ENCODE data around the gene JAKMIP3.

Gene JAKMIP3

DNA sequence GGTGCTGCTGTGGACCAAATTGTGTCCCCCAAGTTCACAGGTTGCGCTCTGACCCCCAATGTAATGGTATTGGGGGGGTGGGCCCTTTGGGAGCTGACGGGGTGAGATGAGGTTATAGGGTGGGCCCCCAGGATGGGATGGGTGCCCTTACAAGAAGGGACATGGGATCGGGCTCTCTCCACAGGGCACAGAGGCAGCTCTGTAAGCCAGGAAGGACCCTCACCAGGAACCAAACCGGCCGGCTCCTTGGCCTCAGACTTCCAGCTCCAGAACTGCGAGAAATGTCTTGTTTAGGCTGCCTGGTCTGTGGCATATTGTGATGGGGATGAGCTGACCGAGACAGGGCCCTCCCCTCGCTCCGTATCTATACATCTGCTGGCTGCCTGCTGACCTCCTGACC, 25.7 kb upstream of the JAKMIP3 start:
- TF ChIP-seq, protein P1, sequence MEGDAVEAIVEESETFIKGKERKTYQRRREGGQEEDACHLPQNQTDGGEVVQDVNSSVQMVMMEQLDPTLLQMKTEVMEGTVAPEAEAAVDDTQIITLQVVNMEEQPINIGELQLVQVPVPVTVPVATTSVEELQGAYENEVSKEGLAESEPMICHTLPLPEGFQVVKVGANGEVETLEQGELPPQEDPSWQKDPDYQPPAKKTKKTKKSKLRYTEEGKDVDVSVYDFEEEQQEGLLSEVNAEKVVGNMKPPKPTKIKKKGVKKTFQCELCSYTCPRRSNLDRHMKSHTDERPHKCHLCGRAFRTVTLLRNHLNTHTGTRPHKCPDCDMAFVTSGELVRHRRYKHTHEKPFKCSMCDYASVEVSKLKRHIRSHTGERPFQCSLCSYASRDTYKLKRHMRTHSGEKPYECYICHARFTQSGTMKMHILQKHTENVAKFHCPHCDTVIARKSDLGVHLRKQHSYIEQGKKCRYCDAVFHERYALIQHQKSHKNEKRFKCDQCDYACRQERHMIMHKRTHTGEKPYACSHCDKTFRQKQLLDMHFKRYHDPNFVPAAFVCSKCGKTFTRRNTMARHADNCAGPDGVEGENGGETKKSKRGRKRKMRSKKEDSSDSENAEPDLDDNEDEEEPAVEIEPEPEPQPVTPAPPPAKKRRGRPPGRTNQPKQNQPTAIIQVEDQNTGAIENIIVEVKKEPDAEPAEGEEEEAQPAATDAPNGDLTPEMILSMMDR (IDR thresholded peaks at IDR 0.05; ENCODE audit: borderline replicate concordance, control extremely low read depth, extremely low read depth, insufficient read depth, missing control alignments) = no peak
- in situ Hi-C loops (cut with MboI; ENCODE audit: low sequenced_read_pairs, unreplicated experiment) = no loop called here

DNA sequence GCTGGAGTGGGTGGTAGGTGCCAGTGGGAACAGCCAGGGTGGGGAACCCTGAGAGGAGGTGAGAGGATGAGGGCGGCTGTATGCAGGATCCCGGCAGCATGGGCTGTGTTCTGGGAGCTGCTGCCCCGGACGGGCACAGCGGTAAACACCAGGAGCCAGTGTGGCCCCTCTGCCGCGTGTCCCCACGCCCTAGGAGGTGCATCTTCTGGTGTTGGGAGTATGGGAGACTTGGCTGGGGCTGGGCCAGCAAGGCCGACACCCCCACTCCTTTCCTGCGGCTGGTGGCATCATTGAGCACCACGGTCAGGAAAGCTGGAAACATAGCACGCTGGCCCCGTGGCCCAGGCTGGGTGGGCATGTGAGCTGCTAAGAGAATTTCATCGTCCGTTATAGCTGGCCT, 24.4 kb upstream of the JAKMIP3 start:
- TF ChIP-seq, protein P1 (IDR thresholded peaks at IDR 0.05; ENCODE audit: borderline replicate concordance, control extremely low read depth, extremely low read depth, insufficient read depth, missing control alignments) = no peak
- no peak for DNase-seq (ENCODE audit: low spot score)
- in situ Hi-C loops (cut with MboI; ENCODE audit: low sequenced_read_pairs, unreplicated experiment) = no loop called here

More for the DNA sequence above, 25.7 kb upstream of the JAKMIP3 start:
- no peak for DNase-seq (ENCODE audit: low spot score)

DNA sequence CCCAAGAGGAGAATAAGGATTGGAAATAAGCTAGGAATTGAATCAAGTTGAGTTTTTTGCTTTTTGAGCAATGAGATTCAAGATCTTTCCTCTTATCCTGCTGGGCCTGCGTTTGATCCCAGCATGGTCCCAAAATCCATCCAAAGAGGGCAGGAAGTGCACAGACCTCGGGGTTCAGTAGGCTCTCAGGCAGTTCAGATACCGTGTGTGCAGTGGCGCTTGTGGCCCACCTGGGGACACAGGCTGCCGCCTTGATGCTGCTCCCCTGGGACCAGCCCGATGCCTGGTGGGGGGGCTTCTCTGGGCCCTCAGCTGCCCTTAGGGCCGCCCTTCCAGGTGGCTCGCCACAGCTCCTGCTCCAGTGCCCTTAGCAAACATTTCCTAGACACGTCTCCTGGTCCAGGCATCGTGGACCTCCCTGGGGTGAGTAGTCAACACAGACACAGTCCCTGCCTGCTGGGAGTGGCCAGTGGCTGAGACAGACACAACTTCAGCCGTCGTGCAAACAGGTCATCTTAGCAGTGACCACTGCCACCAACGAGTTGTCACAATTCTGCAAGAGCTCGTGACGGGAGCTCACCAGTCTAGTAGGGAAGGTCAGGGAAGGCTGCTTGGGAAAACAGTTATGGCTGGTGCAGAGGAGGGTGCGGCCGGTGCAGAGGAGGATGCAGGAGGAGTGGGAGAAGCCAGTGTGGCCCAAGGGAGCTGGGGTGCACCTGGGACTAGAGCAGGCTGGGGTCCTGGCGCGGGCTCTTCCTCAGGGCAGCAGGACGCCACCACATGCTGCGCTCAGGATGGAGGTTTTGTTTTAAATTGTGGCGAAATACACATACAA, 21.7 kb upstream of the JAKMIP3 start:
- DNase-seq (ENCODE audit: low spot score) = no peak
- TF ChIP-seq, protein P1 (IDR thresholded peaks at IDR 0.05; ENCODE audit: borderline replicate concordance, control extremely low read depth, extremely low read depth, insufficient read depth, missing control alignments) = no peak
- in situ Hi-C loops (cut with MboI; ENCODE audit: low sequenced_read_pairs, unreplicated experiment) = no loop called here

DNA sequence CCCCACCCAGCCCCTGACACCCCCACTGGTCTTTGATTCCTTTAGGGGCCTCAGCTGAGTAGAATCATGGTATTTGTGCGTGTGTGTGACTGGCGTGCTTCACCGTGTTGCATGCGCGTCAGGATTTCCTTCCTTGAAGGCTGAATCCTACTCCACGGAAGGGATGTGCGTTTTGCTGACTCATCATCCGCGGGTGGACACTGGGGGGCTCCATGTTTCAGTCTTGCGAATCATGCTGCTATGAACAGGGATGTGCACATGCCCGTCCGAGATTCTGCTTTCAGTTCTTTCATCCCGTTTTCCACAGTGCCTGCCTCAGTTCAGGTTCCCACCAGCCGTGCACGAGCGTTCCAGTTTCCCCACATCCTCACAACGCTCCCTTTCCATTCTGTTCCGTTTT, 20.9 kb upstream of the JAKMIP3 start:
- no peak for DNase-seq (ENCODE audit: low spot score)
- in situ Hi-C loops (cut with MboI; ENCODE audit: low sequenced_read_pairs, unreplicated experiment) = no loop called here
- TF ChIP-seq, protein P1 (IDR thresholded peaks at IDR 0.05; ENCODE audit: borderline replicate concordance, control extremely low read depth, extremely low read depth, insufficient read depth, missing control alignments) = no peak

DNA sequence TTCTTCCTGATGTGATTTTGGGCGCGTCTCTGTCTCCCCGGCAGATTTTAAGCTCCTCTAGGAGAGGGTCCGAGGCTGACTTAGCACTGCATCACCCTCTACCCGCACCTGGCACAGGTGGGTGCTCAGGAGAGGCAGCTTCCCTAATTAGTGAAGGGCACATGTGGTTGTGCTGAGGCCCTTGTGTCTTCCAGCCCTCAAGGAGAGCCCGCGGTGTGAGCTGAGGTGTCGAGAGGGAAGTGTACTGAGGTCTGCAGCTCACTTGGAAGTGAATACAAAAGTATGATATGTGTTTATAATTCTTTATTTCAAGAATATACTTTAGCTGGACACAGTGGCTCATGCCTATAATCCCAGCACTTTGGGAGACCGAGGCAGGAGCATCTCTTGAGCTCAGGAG, 20.4 kb upstream of the JAKMIP3 start:
- no peak for DNase-seq (ENCODE audit: low spot score)
- in situ Hi-C loops (cut with MboI; ENCODE audit: low sequenced_read_pairs, unreplicated experiment) = no loop called here
- TF ChIP-seq, protein P1 (IDR thresholded peaks at IDR 0.05; ENCODE audit: borderline replicate concordance, control extremely low read depth, extremely low read depth, insufficient read depth, missing control alignments) = no peak

DNA sequence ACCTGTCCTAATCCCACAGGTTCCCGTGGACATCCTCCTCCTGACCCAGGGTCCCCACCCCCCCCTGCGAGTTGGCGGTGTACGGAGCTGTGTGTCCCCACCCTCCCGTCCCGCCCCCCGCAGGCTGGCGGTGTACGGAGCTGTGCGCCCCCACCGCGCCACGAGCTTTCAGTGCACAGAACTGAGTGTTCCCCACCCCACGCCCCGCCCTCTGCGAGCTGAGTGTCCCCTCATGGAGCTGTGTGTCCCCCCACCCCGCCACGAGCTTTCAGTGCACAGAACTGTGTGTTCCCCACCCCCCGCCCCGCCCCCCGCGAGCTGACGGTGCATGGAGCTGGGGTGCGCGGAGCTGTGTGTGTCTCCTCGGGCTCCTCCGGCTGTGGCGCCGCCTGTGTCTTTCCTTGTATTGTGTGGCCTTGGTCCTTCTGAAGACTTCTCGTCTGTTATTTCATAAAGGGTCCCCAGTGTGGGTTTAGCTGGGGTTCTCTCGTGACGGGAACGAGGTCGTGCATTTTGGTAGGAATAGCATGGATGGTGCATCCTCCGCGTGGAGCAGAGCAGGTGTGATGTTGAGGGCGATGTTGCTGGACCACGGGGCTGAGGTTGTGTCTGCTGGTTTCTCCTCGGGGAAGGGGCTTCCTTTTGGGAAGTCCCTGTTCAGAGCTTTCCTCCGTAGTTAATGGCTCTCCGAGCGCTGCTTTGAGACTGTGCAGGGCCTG, 18.0 kb upstream of the JAKMIP3 start:
- TF ChIP-seq, protein P1 (IDR thresholded peaks at IDR 0.05; ENCODE audit: borderline replicate concordance, control extremely low read depth, extremely low read depth, insufficient read depth, missing control alignments) = no peak
- no peak for DNase-seq (ENCODE audit: low spot score)
- in situ Hi-C loops (cut with MboI; ENCODE audit: low sequenced_read_pairs, unreplicated experiment) = no loop called here
